Osteocyte (in vitro differentiated cells): ENCODE results near the gene ARPC5. TPM values are rescaled to one million over a fixed set of nuclear protein-coding genes. Genes with fewer than 3 reads are reported as not detected.

Source experiments
- DNase-seq: peaks from one replicate; pipeline ENCODE4 v3.0.0; 2021; ENCODE audit warnings: mixed read lengths; ENCODE audit not compliant: unreplicated experiment; ENCODE audit errors: extremely low spot score
- H3K27ac Mint-ChIP-seq: one replicate; pipeline ENCODE4 v1.8.0; 2021; ENCODE audit warnings: mild to moderate bottlenecking, mixed read lengths; ENCODE audit not compliant: unreplicated experiment
- H3K27me3 Mint-ChIP-seq: one replicate; pipeline ENCODE4 v1.8.0; 2021; ENCODE audit warnings: mixed read lengths; ENCODE audit not compliant: unreplicated experiment
- H3K36me3 Mint-ChIP-seq: one replicate; pipeline ENCODE4 v1.8.0; 2021; ENCODE audit warnings: mixed read lengths; ENCODE audit not compliant: unreplicated experiment
- H3K4me1 Mint-ChIP-seq: one replicate; pipeline ENCODE4 v1.8.0; 2021; ENCODE audit warnings: mixed read lengths; ENCODE audit not compliant: unreplicated experiment
- H3K4me3 Mint-ChIP-seq: one replicate; pipeline ENCODE4 v1.8.0; 2021; ENCODE audit warnings: mild to moderate bottlenecking, moderate library complexity, mixed read lengths; ENCODE audit not compliant: unreplicated experiment
- H3K9me3 Mint-ChIP-seq: one replicate; pipeline ENCODE4 v1.8.0; 2021; ENCODE audit warnings: mixed read lengths; ENCODE audit not compliant: unreplicated experiment
- total RNA-seq: library from RNA; stranded (reverse); gene quantifications from 2 replicates; pipeline ENCODE4 v1.2.1, GENCODE V29; 2021
- TF ChIP-seq, protein P1 (sequence below): fragments of 200-600 bp; sonication (generic); IDR thresholded peaks from 2 replicates; pipeline ENCODE4 v1.5.0; 2021; ENCODE audit warnings: antibody characterized with exemption, mild to moderate bottlenecking, moderate library complexity

ARPC5 gene
- total RNA-seq, 1 donor from 2014 or later, result 127 TPM

DNA sequence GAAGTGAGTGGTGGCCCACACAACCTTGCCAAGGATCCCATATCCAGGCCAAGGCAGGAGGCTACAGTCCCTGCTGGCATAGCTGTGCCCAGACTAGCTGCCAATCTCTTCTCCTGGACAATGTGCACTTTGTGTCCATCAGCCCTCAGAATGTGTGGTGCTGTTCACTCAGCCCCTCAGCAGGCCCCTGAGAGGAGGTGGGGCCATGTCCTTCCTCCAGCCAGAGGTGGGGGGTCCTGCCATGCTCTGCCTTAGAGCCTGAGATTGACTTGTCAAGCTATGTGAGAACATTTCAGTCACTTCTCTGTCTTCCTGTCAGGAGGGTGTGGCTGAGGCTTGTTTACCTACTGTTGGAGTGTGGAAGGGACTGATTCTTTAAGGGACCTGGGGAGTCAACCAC, 46.8 kb downstream of the ARPC5 start:
- H3K9me3 Mint-ChIP-seq, result no peaks in the 10 kb centered on the region
- no peak overlapping the region for H3K4me3 Mint-ChIP-seq
- TF ChIP-seq, protein P1, sequence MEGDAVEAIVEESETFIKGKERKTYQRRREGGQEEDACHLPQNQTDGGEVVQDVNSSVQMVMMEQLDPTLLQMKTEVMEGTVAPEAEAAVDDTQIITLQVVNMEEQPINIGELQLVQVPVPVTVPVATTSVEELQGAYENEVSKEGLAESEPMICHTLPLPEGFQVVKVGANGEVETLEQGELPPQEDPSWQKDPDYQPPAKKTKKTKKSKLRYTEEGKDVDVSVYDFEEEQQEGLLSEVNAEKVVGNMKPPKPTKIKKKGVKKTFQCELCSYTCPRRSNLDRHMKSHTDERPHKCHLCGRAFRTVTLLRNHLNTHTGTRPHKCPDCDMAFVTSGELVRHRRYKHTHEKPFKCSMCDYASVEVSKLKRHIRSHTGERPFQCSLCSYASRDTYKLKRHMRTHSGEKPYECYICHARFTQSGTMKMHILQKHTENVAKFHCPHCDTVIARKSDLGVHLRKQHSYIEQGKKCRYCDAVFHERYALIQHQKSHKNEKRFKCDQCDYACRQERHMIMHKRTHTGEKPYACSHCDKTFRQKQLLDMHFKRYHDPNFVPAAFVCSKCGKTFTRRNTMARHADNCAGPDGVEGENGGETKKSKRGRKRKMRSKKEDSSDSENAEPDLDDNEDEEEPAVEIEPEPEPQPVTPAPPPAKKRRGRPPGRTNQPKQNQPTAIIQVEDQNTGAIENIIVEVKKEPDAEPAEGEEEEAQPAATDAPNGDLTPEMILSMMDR, result no peak
- no peak overlapping the region for H3K27ac Mint-ChIP-seq
- no peaks in the 10 kb centered on the region for H3K36me3 Mint-ChIP-seq
- H3K4me1 Mint-ChIP-seq, result no peaks in the 10 kb centered on the region
- no peak for DNase-seq
- H3K27me3 Mint-ChIP-seq, result peaks cover 5% of the 10 kb centered on the region

DNA sequence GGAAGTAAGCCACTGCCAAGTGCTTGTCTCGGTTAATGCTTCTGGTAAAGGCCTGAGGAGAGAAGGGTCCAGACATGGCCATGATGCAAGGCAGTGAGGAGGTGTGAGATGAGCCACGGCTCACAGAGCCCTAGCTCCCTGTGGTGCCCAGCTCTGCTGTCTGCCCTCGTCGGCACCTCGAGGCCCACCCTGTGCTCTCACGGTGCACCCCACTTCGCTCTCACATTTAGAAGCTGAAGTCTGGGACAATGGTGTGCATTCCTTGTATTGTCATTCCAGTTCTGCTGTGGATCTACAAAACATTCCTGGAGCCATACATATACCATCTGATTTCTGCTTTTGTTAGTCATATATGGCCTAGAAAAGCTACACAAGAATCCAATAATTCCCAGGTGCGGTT, 48.7 kb downstream of the ARPC5 start:
- no peak for DNase-seq
- H3K36me3 Mint-ChIP-seq, result no peaks in the 10 kb centered on the region
- no peak overlapping the region for H3K27ac Mint-ChIP-seq
- TF ChIP-seq, protein P1, result no peak
- no peaks in the 10 kb centered on the region for H3K9me3 Mint-ChIP-seq
- H3K27me3 Mint-ChIP-seq, result no peaks in the 10 kb centered on the region
- H3K4me3 Mint-ChIP-seq, result no peak overlapping the region
- no peaks in the 10 kb centered on the region for H3K4me1 Mint-ChIP-seq

DNA sequence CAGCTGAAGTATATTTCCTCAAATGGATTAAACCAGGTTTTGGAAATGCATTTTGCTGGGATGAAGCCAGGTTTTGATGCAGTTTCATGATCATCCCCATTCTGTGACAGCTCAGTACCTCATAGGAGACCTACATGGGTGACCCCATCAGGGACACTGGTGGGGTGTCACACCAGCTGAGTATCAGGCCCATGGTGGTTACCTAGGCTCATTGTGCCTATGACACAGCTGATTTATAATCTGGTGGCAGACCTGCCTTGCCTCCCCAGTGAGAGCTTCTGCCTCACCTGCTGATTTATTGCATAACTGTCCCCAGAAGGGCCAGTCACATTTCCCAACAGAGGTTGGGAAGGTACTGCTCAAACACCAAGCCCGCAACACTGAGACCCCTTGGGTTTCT, 49.1 kb downstream of the ARPC5 start:
- no peak overlapping the region for H3K27ac Mint-ChIP-seq
- H3K4me3 Mint-ChIP-seq, result no peak overlapping the region
- TF ChIP-seq, protein P1, result no peak
- no peaks in the 10 kb centered on the region for H3K9me3 Mint-ChIP-seq
- no peaks in the 10 kb centered on the region for H3K36me3 Mint-ChIP-seq
- no peak for DNase-seq
- H3K27me3 Mint-ChIP-seq, result no peaks in the 10 kb centered on the region
- H3K4me1 Mint-ChIP-seq, result no peaks in the 10 kb centered on the region

DNA sequence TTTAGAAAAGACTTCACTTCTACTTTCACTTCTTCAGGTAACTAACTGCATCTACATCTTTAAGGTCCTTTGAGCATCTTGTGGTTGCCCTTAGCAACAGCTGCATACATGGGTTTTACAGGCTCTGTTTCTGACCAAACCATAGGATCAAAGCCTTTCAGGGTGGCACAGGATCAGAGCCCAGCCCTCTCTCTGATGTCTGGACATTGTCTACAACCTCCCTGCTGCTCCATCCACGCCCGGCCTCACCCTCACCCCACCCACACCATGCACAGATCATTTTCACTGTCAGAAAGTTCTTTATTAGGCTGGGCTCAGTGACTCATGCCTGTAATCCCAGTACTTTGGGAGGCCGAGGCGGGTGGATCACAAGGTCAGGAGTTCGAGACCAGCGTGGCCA, 50.5 kb downstream of the ARPC5 start:
- TF ChIP-seq, protein P1, result no peak
- Mint-ChIP-seq H3K36me3 (no peaks in the 10 kb centered on the region), H3K27me3 (no peaks in the 10 kb centered on the region), H3K4me3 (no peak overlapping the region), H3K27ac (no peak overlapping the region), H3K9me3 (no peaks in the 10 kb centered on the region), H3K4me1 (peaks cover 3% of the 10 kb centered on the region)
- no peak for DNase-seq

DNA sequence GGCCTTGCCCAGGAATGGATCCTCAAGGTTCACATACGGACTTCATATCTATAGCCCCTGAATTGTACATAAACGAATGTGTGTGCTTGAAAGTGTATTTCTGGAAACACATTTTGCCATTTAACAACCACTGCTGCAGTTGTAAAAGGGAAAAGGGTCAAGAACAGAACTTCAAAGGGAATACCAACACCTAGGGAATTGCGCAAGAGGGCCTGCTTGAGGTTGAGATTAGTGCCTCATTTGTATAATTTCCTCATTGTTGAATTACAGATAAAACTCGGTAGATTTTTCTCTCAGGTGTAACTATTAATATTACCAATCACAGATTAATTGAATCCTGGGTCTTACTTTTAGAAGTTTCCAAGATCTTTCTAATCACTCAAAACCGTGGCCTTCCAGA, 51.4 kb downstream of the ARPC5 start:
- H3K27me3 Mint-ChIP-seq, result no peaks in the 10 kb centered on the region

More for the DNA sequence above, 51.4 kb downstream of the ARPC5 start:
- no peaks in the 10 kb centered on the region for H3K9me3 Mint-ChIP-seq
- no peak overlapping the region for H3K4me3 Mint-ChIP-seq
- no peaks in the 10 kb centered on the region for H3K36me3 Mint-ChIP-seq
- H3K27ac Mint-ChIP-seq, result no peak overlapping the region
- TF ChIP-seq, protein P1, result no peak
- H3K4me1 Mint-ChIP-seq, result peaks cover 3% of the 10 kb centered on the region
- DNase-seq, result no peak
